CD14-positive monocyte (primary cell): ENCODE results near the gene ZC3H6. TPM values are rescaled to one million over a fixed set of nuclear protein-coding genes. Genes with fewer than 3 reads are reported as not detected.

ENCODE experiments used
- DNase-seq, 3 donors: peaks; one replicate each; pipeline ENCODE4 v3.0.0-alpha.2; 2011 to 2022
- H2AFZ ChIP-seq: 2 replicates; pipeline ENCODE4 v1.6.0; 2012; ENCODE audit warnings: mild to moderate bottlenecking, low read depth, low read length, inconsistent platforms; ENCODE audit not compliant: insufficient read depth, poor library complexity, severe bottlenecking
- H3K27ac ChIP-seq, 2 donors: 1 replicate in 1 of 2; 2 replicates in 1 of 2; pipeline ENCODE4 v1.5.1; 2012 to 2013; ENCODE audit warnings: low read length in 2 of 2, control low read depth in 1 of 2, inconsistent platforms in 1 of 2, low read depth in 1 of 2, mild to moderate bottlenecking in 1 of 2
- H3K27me3 ChIP-seq, 2 donors: one replicate each; pipeline versions ENCODE4 v1.6.0 to v1.6.1; 2011 to 2013; ENCODE audit warnings: low read length in 2 of 2; ENCODE audit not compliant: control insufficient read depth in 2 of 2, insufficient read depth in 2 of 2
- H3K36me3 ChIP-seq, 2 donors: replicated peaks in 1 of 2; 1 replicate in 1 of 2; 2 replicates in 1 of 2; pipeline versions ENCODE4 v1.5.1 to v1.6.1; 2012 to 2013; ENCODE audit warnings: low read length in 2 of 2, control low read depth in 1 of 2, inconsistent platforms in 1 of 2, mild to moderate bottlenecking in 1 of 2; ENCODE audit not compliant: insufficient read depth in 2 of 2, control insufficient read depth in 1 of 2
- H3K4me1 ChIP-seq, 2 donors: 1 replicate in 1 of 2; 2 replicates in 1 of 2; pipeline versions ENCODE4 v1.5.1 to v1.6.1; 2012 to 2013; ENCODE audit warnings: low read length in 2 of 2, control low read depth in 1 of 2, inconsistent platforms in 1 of 2, mild to moderate bottlenecking in 1 of 2, moderate library complexity in 1 of 2; ENCODE audit not compliant: insufficient read depth in 2 of 2, control insufficient read depth in 1 of 2
- H3K4me2 ChIP-seq: replicated peaks from 2 replicates; pipeline ENCODE3; 2012; ENCODE audit warnings: low read length, moderate library complexity, mild to moderate bottlenecking; ENCODE audit not compliant: poor library complexity, severe bottlenecking; ENCODE audit errors: extremely low read depth
- H3K4me3 ChIP-seq, 3 experiments: fragments of 200-600 bp in 1 of 3; sonication (generic) in 1 of 3; replicated peaks in 1 of 3; 1 replicate in 2 of 3; 2 replicates in 1 of 3; pipeline ENCODE4 v1.5.1; 2011 to 2013; ENCODE audit warnings: low read length in 3 of 3, mild to moderate bottlenecking in 3 of 3, control low read depth in 2 of 3, low read depth in 2 of 3, inconsistent platforms in 1 of 3, moderate library complexity in 1 of 3
- H3K79me2 ChIP-seq: 2 replicates; pipeline ENCODE4 v1.6.0; 2012; ENCODE audit warnings: mild to moderate bottlenecking, control low read depth, inconsistent platforms, low read length, moderate library complexity; ENCODE audit not compliant: insufficient read depth
- H3K9ac ChIP-seq: 2 replicates; pipeline ENCODE4 v1.6.0; 2017; ENCODE audit warnings: low read length, mild to moderate bottlenecking; ENCODE audit not compliant: insufficient read depth, poor library complexity, severe bottlenecking
- H3K9me3 ChIP-seq, 2 donors: replicated peaks in 1 of 2; 1 replicate in 1 of 2; 2 replicates in 1 of 2; pipeline versions ENCODE4 v1.5.1 to v1.6.1; 2012 to 2013; ENCODE audit warnings: low read length in 2 of 2, control low read depth in 1 of 2; ENCODE audit not compliant: control insufficient read depth in 1 of 2, insufficient read depth in 1 of 2
- H4K20me1 ChIP-seq: 2 replicates; pipeline ENCODE4 v1.6.0; 2012; ENCODE audit warnings: mild to moderate bottlenecking, low read length, control low read depth, moderate library complexity; ENCODE audit not compliant: insufficient read depth
- H3K27ac Mint-ChIP-seq, 7 donors: one replicate each; pipeline ENCODE4 v1.8.0; 2020; ENCODE audit warnings: mild to moderate bottlenecking in 7 of 7, mixed read lengths in 7 of 7, moderate library complexity in 6 of 7, inconsistent platforms in 2 of 7
- H3K27me3 Mint-ChIP-seq, 3 donors: one replicate each; pipeline ENCODE4 v1.8.0; 2021 to 2022; ENCODE audit warnings: low read depth in 3 of 3, mild to moderate bottlenecking in 3 of 3, mixed read lengths in 3 of 3, moderate library complexity in 3 of 3, inconsistent platforms in 1 of 3
- H3K36me3 Mint-ChIP-seq, 2 donors: one replicate each; pipeline ENCODE4 v1.8.0; 2020; ENCODE audit warnings: mixed read lengths in 2 of 2, inconsistent platforms in 1 of 2, mild to moderate bottlenecking in 1 of 2
- H3K4me1 Mint-ChIP-seq: one replicate; pipeline ENCODE4 v1.8.0; 2020; ENCODE audit warnings: mild to moderate bottlenecking, mixed read lengths
- H3K4me3 Mint-ChIP-seq, 2 donors: one replicate each; pipeline ENCODE4 v1.8.0; 2020; ENCODE audit warnings: mild to moderate bottlenecking in 2 of 2, mixed read lengths in 2 of 2, moderate library complexity in 1 of 2
- H3K9me3 Mint-ChIP-seq, 7 donors: one replicate each; pipeline ENCODE4 v1.8.0; 2020 to 2022; ENCODE audit warnings: mixed read lengths in 7 of 7, mild to moderate bottlenecking in 6 of 7, moderate library complexity in 6 of 7, inconsistent platforms in 2 of 7
- CTCF ChIP-seq: fragments of 200-600 bp; IDR thresholded peaks from one replicate; pipeline ENCODE4 v1.8.0; 2022; ENCODE audit warnings: antibody characterized with exemption, mild to moderate bottlenecking
- WGBS: methylation state at CpG from one replicate; pipeline ENCODE4 v1.1.5; 2013; ENCODE audit warnings: missing lambda C conversion rate; ENCODE audit not compliant: insufficient coverage; 5-methylcytosine and 5-hydroxymethylcytosine counted together
- intact Hi-C, 2 donors: fragments of 100-400 bp; cut with micrococcal nuclease; formaldehyde crosslinking; loops; one replicate each; pipeline versions ENCODE4 v1.15.0 to v1.15.1; 2023
- polyA plus RNA-seq, 3 donors: library from polyadenylated mRNA; depleted of rRNA in 1 of 3; unstranded in 2 of 3; stranded (reverse) in 1 of 3; fragments of 300-500 nt in 2 of 3; fragments of >200 nt in 1 of 3; fragmentation: Illumina TruSeq in 2 of 3; gene quantifications; 1 replicate in 2 of 3; 2 replicates in 1 of 3; pipeline ENCODE4 v1.2.3, GENCODE V29; 2012 to 2021

The ZC3H6 gene
- polyA plus RNA-seq, 3 donors = 2.1 to 2.5 (median 2.4) TPM

- H2AFZ ChIP-seq = no peak overlapping the region
- no peak overlapping the region for H3K27ac Mint-ChIP-seq
- no peaks in the 10 kb centered on the region for H3K4me1 Mint-ChIP-seq
- H3K9me3 ChIP-seq = no peaks in the 10 kb centered on the region
- no peaks in the 10 kb centered on the region for H3K9me3 Mint-ChIP-seq
- no peaks in the 10 kb centered on the region for H3K27me3 ChIP-seq
- no peak overlapping the region for H3K27ac ChIP-seq
- no peaks in the 10 kb centered on the region for H3K4me1 ChIP-seq
- intact Hi-C loops = no loop called here
- no peak overlapping the region for H3K4me2 ChIP-seq
- H3K79me2 ChIP-seq = no peaks in the 10 kb centered on the region
- TF ChIP-seq CTCF = no peak
- H4K20me1 ChIP-seq = no peaks in the 10 kb centered on the region
- WGBS = no CpG with 5 or more reads among the region's 8 CpGs
- no peak overlapping the region for H3K9ac ChIP-seq
- H3K4me3 ChIP-seq = no peak overlapping the region
- no peaks in the 10 kb centered on the region for H3K36me3 ChIP-seq
- no peak overlapping the region for H3K4me3 Mint-ChIP-seq
- no peak for DNase-seq
- peaks cover 0 to 1% (median 0%) of the 10 kb centered on the region in 3 donors for H3K27me3 Mint-ChIP-seq
- peaks cover 0 to 3% of the 10 kb centered on the region in 2 donors for H3K36me3 Mint-ChIP-seq
These were observed 18.4 kb downstream of the ZC3H6 start for GRCh38 chr2:112293636-112294401.

- Histone ChIP-seq H3K36me3 (peaks cover 0 to 2% of the 10 kb centered on the region in 2 donors), H3K4me3 (no peak overlapping the region), H4K20me1 (no peaks in the 10 kb centered on the region), H3K9me3 (no peaks in the 10 kb centered on the region), H3K4me1 (no peaks in the 10 kb centered on the region), H3K4me2 (no peak overlapping the region), H3K9ac (no peak overlapping the region), H3K27ac (no peak overlapping the region), H3K27me3 (no peaks in the 10 kb centered on the region), H2AFZ (no peak overlapping the region), H3K79me2 (no peaks in the 10 kb centered on the region)
- DNase-seq = no peak
- intact Hi-C loops = no loop called here
- no peaks in the 10 kb centered on the region for H3K4me1 Mint-ChIP-seq
- no peak overlapping the region for H3K27ac Mint-ChIP-seq
- TF ChIP-seq CTCF = no peak
- H3K9me3 Mint-ChIP-seq = no peaks in the 10 kb centered on the region
- peaks cover 3 to 8% of the 10 kb centered on the region in 2 donors for H3K36me3 Mint-ChIP-seq
- no CpG with 5 or more reads among the region's 5 CpGs for WGBS
- no peaks in the 10 kb centered on the region for H3K27me3 Mint-ChIP-seq
- H3K4me3 Mint-ChIP-seq = no peak overlapping the region
These were observed 20.1 kb downstream of the ZC3H6 start for GRCh38 chr2:112295407-112296078.
